ENCODE results near the gene PHKG1. TPM values are rescaled to one million over a fixed set of nuclear protein-coding genes. Genes with fewer than 3 reads are reported as not detected.
A peak's percentile ranks its signal among the peaks of the same experiment; 100 is the strongest.

PHKG1 gene
- polyA plus RNA-seq, 2 of the 4 experiments (the other 2 are of a cell fraction), result 0.41 to 1.0 TPM

DNA sequence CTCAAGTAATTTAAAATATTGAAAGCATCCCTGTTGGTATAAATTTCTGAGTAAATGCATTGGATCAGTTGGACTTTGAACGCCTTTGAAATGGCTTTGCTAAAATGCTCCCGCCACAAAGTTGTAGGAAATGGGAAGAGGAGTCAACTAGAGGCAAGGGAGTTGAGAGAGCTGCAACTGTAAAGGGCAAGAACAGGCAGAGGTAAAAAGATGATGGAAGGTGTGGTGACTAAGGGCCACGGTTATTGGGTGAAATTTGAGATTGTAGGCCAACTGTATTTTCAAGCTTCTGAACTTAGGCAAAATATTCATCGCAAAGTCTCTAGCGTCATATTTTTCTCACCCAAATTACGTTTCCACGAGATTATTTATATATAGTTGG, 29.3 kb downstream of the PHKG1 start:
- H3K4me1 ChIP-seq, result peaks cover 54% of the 10 kb centered on the region
- no peak overlapping the region; the same call in 2 of the 3 replicates for H3K4me3 ChIP-seq
- CTCF ChIA-PET, result interaction anchor here (1.7 to 4.3 kb wide), 3 partner anchors 9 to 10 kb away, joined by 4 to 19 read pairs (median 12); no protein-coding TSS in a partner anchor
- no peak for TF ChIP-seq MYC (IDR thresholded peaks at IDR 0.05; ENCODE audit: borderline replicate concordance, low read length)
- no peak for TF ChIP-seq NPAS2 (CRISPR knock-in tag; IDR thresholded peaks at IDR 0.05; ENCODE audit: borderline replicate concordance)
- TF ChIP-seq CBX8 (IDR thresholded peaks at IDR 0.05), result no peak
- no peak for TF ChIP-seq HOXA7 (CRISPR knock-in tag; IDR thresholded peaks at IDR 0.05)
- no peak for TF ChIP-seq EP300 (IDR thresholded peaks at IDR 0.05)
- no peak for TF ChIP-seq HEYL (CRISPR knock-in tag; IDR thresholded peaks at IDR 0.05)
- TF ChIP-seq MAZ (IDR thresholded peaks at IDR 0.05; ENCODE audit: borderline replicate concordance, low read depth, low read length), result no peak
- TF ChIP-seq TFCP2L1 (CRISPR knock-in tag; IDR thresholded peaks at IDR 0.05), result no peak
- TF ChIP-seq RARB (CRISPR knock-in tag; IDR thresholded peaks at IDR 0.05), result no peak
- TF ChIP-seq, protein P1, sequence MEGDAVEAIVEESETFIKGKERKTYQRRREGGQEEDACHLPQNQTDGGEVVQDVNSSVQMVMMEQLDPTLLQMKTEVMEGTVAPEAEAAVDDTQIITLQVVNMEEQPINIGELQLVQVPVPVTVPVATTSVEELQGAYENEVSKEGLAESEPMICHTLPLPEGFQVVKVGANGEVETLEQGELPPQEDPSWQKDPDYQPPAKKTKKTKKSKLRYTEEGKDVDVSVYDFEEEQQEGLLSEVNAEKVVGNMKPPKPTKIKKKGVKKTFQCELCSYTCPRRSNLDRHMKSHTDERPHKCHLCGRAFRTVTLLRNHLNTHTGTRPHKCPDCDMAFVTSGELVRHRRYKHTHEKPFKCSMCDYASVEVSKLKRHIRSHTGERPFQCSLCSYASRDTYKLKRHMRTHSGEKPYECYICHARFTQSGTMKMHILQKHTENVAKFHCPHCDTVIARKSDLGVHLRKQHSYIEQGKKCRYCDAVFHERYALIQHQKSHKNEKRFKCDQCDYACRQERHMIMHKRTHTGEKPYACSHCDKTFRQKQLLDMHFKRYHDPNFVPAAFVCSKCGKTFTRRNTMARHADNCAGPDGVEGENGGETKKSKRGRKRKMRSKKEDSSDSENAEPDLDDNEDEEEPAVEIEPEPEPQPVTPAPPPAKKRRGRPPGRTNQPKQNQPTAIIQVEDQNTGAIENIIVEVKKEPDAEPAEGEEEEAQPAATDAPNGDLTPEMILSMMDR (IDR thresholded peaks at IDR 0.05), result no peak
- TF ChIP-seq, protein P2, sequence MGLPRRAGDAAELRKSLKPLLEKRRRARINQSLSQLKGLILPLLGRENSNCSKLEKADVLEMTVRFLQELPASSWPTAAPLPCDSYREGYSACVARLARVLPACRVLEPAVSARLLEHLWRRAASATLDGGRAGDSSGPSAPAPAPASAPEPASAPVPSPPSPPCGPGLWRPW (IDR thresholded peaks at IDR 0.05), result no peak
- no peak for TF ChIP-seq GATA3 (IDR thresholded peaks at IDR 0.05; ENCODE audit: borderline replicate concordance)
- TF ChIP-seq, protein P3, sequence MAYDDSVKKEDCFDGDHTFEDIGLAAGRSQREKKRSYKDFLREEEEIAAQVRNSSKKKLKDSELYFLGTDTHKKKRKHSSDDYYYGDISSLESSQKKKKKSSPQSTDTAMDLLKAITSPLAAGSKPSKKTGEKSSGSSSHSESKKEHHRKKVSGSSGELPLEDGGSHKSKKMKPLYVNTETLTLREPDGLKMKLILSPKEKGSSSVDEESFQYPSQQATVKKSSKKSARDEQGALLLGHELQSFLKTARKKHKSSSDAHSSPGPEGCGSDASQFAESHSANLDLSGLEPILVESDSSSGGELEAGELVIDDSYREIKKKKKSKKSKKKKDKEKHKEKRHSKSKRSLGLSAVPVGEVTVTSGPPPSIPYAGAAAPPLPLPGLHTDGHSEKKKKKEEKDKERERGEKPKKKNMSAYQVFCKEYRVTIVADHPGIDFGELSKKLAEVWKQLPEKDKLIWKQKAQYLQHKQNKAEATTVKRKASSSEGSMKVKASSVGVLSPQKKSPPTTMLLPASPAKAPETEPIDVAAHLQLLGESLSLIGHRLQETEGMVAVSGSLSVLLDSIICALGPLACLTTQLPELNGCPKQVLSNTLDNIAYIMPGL (CRISPR knock-in tag; IDR thresholded peaks at IDR 0.05; ENCODE audit: borderline replicate concordance), result no peak
- TF ChIP-seq, protein P4, sequence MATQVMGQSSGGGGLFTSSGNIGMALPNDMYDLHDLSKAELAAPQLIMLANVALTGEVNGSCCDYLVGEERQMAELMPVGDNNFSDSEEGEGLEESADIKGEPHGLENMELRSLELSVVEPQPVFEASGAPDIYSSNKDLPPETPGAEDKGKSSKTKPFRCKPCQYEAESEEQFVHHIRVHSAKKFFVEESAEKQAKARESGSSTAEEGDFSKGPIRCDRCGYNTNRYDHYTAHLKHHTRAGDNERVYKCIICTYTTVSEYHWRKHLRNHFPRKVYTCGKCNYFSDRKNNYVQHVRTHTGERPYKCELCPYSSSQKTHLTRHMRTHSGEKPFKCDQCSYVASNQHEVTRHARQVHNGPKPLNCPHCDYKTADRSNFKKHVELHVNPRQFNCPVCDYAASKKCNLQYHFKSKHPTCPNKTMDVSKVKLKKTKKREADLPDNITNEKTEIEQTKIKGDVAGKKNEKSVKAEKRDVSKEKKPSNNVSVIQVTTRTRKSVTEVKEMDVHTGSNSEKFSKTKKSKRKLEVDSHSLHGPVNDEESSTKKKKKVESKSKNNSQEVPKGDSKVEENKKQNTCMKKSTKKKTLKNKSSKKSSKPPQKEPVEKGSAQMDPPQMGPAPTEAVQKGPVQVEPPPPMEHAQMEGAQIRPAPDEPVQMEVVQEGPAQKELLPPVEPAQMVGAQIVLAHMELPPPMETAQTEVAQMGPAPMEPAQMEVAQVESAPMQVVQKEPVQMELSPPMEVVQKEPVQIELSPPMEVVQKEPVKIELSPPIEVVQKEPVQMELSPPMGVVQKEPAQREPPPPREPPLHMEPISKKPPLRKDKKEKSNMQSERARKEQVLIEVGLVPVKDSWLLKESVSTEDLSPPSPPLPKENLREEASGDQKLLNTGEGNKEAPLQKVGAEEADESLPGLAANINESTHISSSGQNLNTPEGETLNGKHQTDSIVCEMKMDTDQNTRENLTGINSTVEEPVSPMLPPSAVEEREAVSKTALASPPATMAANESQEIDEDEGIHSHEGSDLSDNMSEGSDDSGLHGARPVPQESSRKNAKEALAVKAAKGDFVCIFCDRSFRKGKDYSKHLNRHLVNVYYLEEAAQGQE (IDR thresholded peaks at IDR 0.05), result no peak
- TF ChIP-seq CBX2 (IDR thresholded peaks at IDR 0.05; ENCODE audit: borderline replicate concordance, low read depth), result no peak
- no peak for TF ChIP-seq EHMT2 (IDR thresholded peaks at IDR 0.05; ENCODE audit: low read depth)
- H3K27ac ChIP-seq, result peak overlapping the region; percentile 91 to 94; a peak in 5 of 6 replicates
- POLR2A ChIA-PET, result interaction anchor here (1.2 to 6.1 kb wide), 3 partner anchors 10 to 12 kb away, joined by 3 to 114 read pairs (median 6); partner anchors contain the start of genes CCT6A and PSPH
- no peak for FAIRE-seq
- peak; percentile 8 to 36; a peak in 5 of 6 replicates for ATAC-seq
- H3K4me2 ChIP-seq, result peak overlapping the region; percentile 62
- 47% methylated on average over 7 of the region's 7 CpGs for WGBS (ENCODE audit: missing lambda C conversion rate)
- H3K9me3 ChIP-seq, result no peaks in the 10 kb centered on the region
- no peak for DNase-seq (ENCODE audit: low read depth in 1 of 2, low spot score in 1 of 2)

DNA sequence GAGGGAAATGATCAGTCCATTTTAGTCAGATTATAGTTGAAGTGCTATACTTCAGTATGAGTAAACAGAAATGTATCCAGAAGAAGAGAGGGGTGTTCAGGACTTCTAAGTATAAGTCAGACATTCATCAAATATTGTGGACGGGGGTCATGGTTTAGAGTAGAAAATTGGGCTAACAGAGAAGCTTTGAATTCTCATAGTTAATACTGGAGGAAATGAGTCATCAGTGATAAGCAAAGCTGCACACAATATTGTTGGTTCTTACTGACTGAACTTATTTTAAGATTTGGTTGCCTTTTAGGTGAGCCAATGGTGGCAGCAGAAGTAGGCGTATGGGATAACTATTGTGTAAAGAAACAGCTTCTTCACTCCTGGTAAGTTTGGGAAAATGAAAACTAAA, 30.4 kb downstream of the PHKG1 start:
- WGBS (ENCODE audit: missing lambda C conversion rate), result 29% methylated on average over 2 of the region's 2 CpGs
- no peaks in the 10 kb centered on the region for H3K9me3 ChIP-seq
- 0 out of 3 replicates have a peak overlapping the region, but pooled peaks have one; percentile 8 for H3K4me3 ChIP-seq
- peak overlapping the region; percentile 62 for H3K4me2 ChIP-seq
- no peak for DNase-seq (ENCODE audit: low read depth in 1 of 2, low spot score in 1 of 2)
- TF ChIP-seq CBX8 (IDR thresholded peaks at IDR 0.05) (no peak), SMC3 (IDR thresholded peaks at IDR 0.05) (no peak), JUNB (IDR thresholded peaks at IDR 0.05) (0 out of 2 replicates have a peak, but pooled peaks have one; percentile 16), JUN (IDR thresholded peaks at IDR 0.05) (no peak), RFX5 (IDR thresholded peaks at IDR 0.05) (no peak), HEYL (CRISPR knock-in tag; IDR thresholded peaks at IDR 0.05) (no peak), HOXA7 (CRISPR knock-in tag; IDR thresholded peaks at IDR 0.05) (no peak), KDM1A (IDR thresholded peaks at IDR 0.05; ENCODE audit: low read depth) (no peak), NR3C1 (IDR thresholded peaks at IDR 0.05) (no peak), FOSL2 (IDR thresholded peaks at IDR 0.05) (no peak; the same call in 1 of the 2 replicates), FOSL2 (CRISPR knock-in tag; IDR thresholded peaks at IDR 0.05) (peak; percentile 78), PHF8 (IDR thresholded peaks at IDR 0.05; ENCODE audit: borderline replicate concordance, low read depth) (no peak), MAZ (IDR thresholded peaks at IDR 0.05; ENCODE audit: borderline replicate concordance, low read depth, low read length) (no peak)
- TF ChIP-seq, protein P5, sequence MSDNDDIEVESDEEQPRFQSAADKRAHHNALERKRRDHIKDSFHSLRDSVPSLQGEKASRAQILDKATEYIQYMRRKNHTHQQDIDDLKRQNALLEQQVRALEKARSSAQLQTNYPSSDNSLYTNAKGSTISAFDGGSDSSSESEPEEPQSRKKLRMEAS (IDR thresholded peaks at IDR 0.05), result no peak
- ChIA-PET CTCF (interaction anchor here (0.6 to 4.3 kb wide), 9 partner anchors 8 to 73 kb away, joined by 3 to 19 read pairs (median 3); partner anchors contain the start of genes CCT6A and PSPH), POLR2A (interaction anchor here (1.2 to 6.1 kb wide), 2 partner anchors 11 to 12 kb away, joined by 3 to 114 read pairs; partner anchors contain the start of genes CCT6A and PSPH)
- peaks cover 54% of the 10 kb centered on the region for H3K4me1 ChIP-seq
- no peak for FAIRE-seq
- peak overlapping the region; percentile 30 to 69; a peak in 4 of 6 replicates for H3K27ac ChIP-seq
- no peak for ATAC-seq

All from A549 (cell line).